ENCODE results near the gene TAF1C.

The TAF1C gene

GRCh38 chr16:84212154-84212553 lies 25.3 kb upstream of the TAF1C start:
- WGBS (ENCODE audit: extremely low coverage, insufficient coverage, insufficient read length): no CpG with 5 or more reads among the region's 4 CpGs
- Histone ChIP-seq H2BK120ac (ENCODE audit: insufficient read depth, low read length, poor library complexity) (no peak overlapping the region), H3K14ac (ENCODE audit: low read length) (no peak overlapping the region)

GRCh38 chr16:84209989-84210388 lies 23.1 kb upstream of the TAF1C start:
- H2BK120ac ChIP-seq (ENCODE audit: insufficient read depth, low read length, poor library complexity): no peak overlapping the region
- no peak overlapping the region for H3K9ac ChIP-seq (ENCODE audit: low read length)
- H3K36me3 ChIP-seq (ENCODE audit: control insufficient read depth in 1 of 2, insufficient read depth in 2 of 2, low read length in 2 of 2): no peaks in the 10 kb centered on the region
- no peak overlapping the region for H3K23ac ChIP-seq (ENCODE audit: low read length)
- no peaks in the 10 kb centered on the region for H3K79me1 ChIP-seq (ENCODE audit: low read length)
- H4K8ac ChIP-seq (ENCODE audit: low read depth, low read length): no peak overlapping the region
- no peak overlapping the region for H3K18ac ChIP-seq (ENCODE audit: low read length)
- peaks cover 2% of the 10 kb centered on the region for H3K9me3 ChIP-seq (ENCODE audit: insufficient read depth, low read depth, low read length)
- no peak overlapping the region for H3K14ac ChIP-seq (ENCODE audit: low read length)
- H2BK5ac ChIP-seq (ENCODE audit: low read depth, low read length, poor library complexity): no peak overlapping the region
- H3K4ac ChIP-seq (ENCODE audit: low read depth, low read length): no peak overlapping the region
- no peak overlapping the region for H4K12ac ChIP-seq (ENCODE audit: low read depth, low read length)
- no peak overlapping the region for H2AFZ ChIP-seq (ENCODE audit: insufficient read depth, low read length, poor library complexity)
- H3K4me1 ChIP-seq (ENCODE audit: control insufficient read depth in 1 of 2, insufficient read depth in 2 of 2, low read length in 2 of 2): no peaks in the 10 kb centered on the region
- H2BK12ac ChIP-seq (ENCODE audit: low read length): no peak overlapping the region
- no peak overlapping the region for H3K27ac ChIP-seq (ENCODE audit: low read depth, low read length)
- no peak for DNase-seq
- no peak overlapping the region for H3K4me3 ChIP-seq (ENCODE audit: low read depth, low read length)
- no peak overlapping the region for H2AK5ac ChIP-seq (ENCODE audit: low read length)
- H3K79me2 ChIP-seq (ENCODE audit: control insufficient read depth, insufficient read depth, low read length, poor library complexity): no peaks in the 10 kb centered on the region
- WGBS (ENCODE audit: extremely low coverage, insufficient coverage, insufficient read length): no CpG with 5 or more reads among the region's 2 CpGs
- no peak overlapping the region for H4K91ac ChIP-seq (ENCODE audit: low read depth, low read length)
- no peaks in the 10 kb centered on the region for H3K27me3 ChIP-seq (ENCODE audit: insufficient read depth, low read length)
- H3K4me2 ChIP-seq (ENCODE audit: low read length): no peak overlapping the region

More at GRCh38 chr16:84212154-84212553, 25.3 kb upstream of the TAF1C start:
- Histone ChIP-seq H2AFZ (ENCODE audit: insufficient read depth, low read length, poor library complexity) (no peak overlapping the region), H3K4ac (ENCODE audit: low read depth, low read length) (no peak overlapping the region), H4K8ac (ENCODE audit: low read depth, low read length) (no peak overlapping the region), H2BK12ac (ENCODE audit: low read length) (no peak overlapping the region), H3K36me3 (ENCODE audit: control insufficient read depth in 1 of 2, insufficient read depth in 2 of 2, low read length in 2 of 2) (no peaks in the 10 kb centered on the region), H4K91ac (ENCODE audit: low read depth, low read length) (no peak overlapping the region), H2AK5ac (ENCODE audit: low read length) (no peak overlapping the region), H4K12ac (ENCODE audit: low read depth, low read length) (no peak overlapping the region), H3K27me3 (ENCODE audit: insufficient read depth, low read length) (no peaks in the 10 kb centered on the region), H3K9ac (ENCODE audit: low read length) (no peak overlapping the region), H3K23ac (ENCODE audit: low read length) (no peak overlapping the region), H3K79me1 (ENCODE audit: low read length) (no peaks in the 10 kb centered on the region), H3K4me2 (ENCODE audit: low read length) (no peak overlapping the region), H3K4me1 (ENCODE audit: control insufficient read depth in 1 of 2, insufficient read depth in 2 of 2, low read length in 2 of 2) (no peaks in the 10 kb centered on the region), H2BK5ac (ENCODE audit: low read depth, low read length, poor library complexity) (no peak overlapping the region), H3K4me3 (ENCODE audit: low read depth, low read length) (no peak overlapping the region), H3K27ac (ENCODE audit: low read depth, low read length) (no peak overlapping the region), H3K9me3 (ENCODE audit: insufficient read depth, low read depth, low read length) (peaks cover 2% of the 10 kb centered on the region), H3K18ac (ENCODE audit: low read length) (no peak overlapping the region), H3K79me2 (ENCODE audit: control insufficient read depth, insufficient read depth, low read length, poor library complexity) (no peaks in the 10 kb centered on the region)
- no peak for DNase-seq

GRCh38 chr16:84207879-84208278 lies 21.0 kb upstream of the TAF1C start:
- no peak overlapping the region for H3K14ac ChIP-seq (ENCODE audit: low read length)
- no peak overlapping the region for H3K27ac ChIP-seq (ENCODE audit: low read depth, low read length)
- no peak overlapping the region for H2AK5ac ChIP-seq (ENCODE audit: low read length)
- no peak overlapping the region for H2BK5ac ChIP-seq (ENCODE audit: low read depth, low read length, poor library complexity)
- H2BK12ac ChIP-seq (ENCODE audit: low read length): no peak overlapping the region
- H3K27me3 ChIP-seq (ENCODE audit: insufficient read depth, low read length): no peaks in the 10 kb centered on the region
- no peaks in the 10 kb centered on the region for H3K79me1 ChIP-seq (ENCODE audit: low read length)
- H3K23ac ChIP-seq (ENCODE audit: low read length): no peak overlapping the region
- no peak overlapping the region for H3K9ac ChIP-seq (ENCODE audit: low read length)
- WGBS (ENCODE audit: extremely low coverage, insufficient coverage, insufficient read length): no CpG with 5 or more reads among the region's 8 CpGs
- no peak overlapping the region for H2BK120ac ChIP-seq (ENCODE audit: insufficient read depth, low read length, poor library complexity)
- no peak overlapping the region for H3K18ac ChIP-seq (ENCODE audit: low read length)
- DNase-seq: no peak
- H3K79me2 ChIP-seq (ENCODE audit: control insufficient read depth, insufficient read depth, low read length, poor library complexity): no peaks in the 10 kb centered on the region
- no peak overlapping the region for H2AFZ ChIP-seq (ENCODE audit: insufficient read depth, low read length, poor library complexity)
- no peak overlapping the region for H3K4me2 ChIP-seq (ENCODE audit: low read length)
- no peak overlapping the region for H4K91ac ChIP-seq (ENCODE audit: low read depth, low read length)
- no peaks in the 10 kb centered on the region for H3K36me3 ChIP-seq (ENCODE audit: control insufficient read depth in 1 of 2, insufficient read depth in 2 of 2, low read length in 2 of 2)
- H4K12ac ChIP-seq (ENCODE audit: low read depth, low read length): no peak overlapping the region
- no peaks in the 10 kb centered on the region for H3K4me1 ChIP-seq (ENCODE audit: control insufficient read depth in 1 of 2, insufficient read depth in 2 of 2, low read length in 2 of 2)
- no peak overlapping the region for H3K4ac ChIP-seq (ENCODE audit: low read depth, low read length)
- H3K4me3 ChIP-seq (ENCODE audit: low read depth, low read length): no peak overlapping the region
- peaks cover 2% of the 10 kb centered on the region for H3K9me3 ChIP-seq (ENCODE audit: insufficient read depth, low read depth, low read length)
- H4K8ac ChIP-seq (ENCODE audit: low read depth, low read length): no peak overlapping the region

GRCh38 chr16:84207251-84207650 lies 20.4 kb upstream of the TAF1C start:
- Histone ChIP-seq H2AK5ac (ENCODE audit: low read length) (no peak overlapping the region), H3K4ac (ENCODE audit: low read depth, low read length) (no peak overlapping the region), H3K18ac (ENCODE audit: low read length) (no peak overlapping the region), H2AFZ (ENCODE audit: insufficient read depth, low read length, poor library complexity) (no peak overlapping the region), H3K14ac (ENCODE audit: low read length) (no peak overlapping the region), H3K9me3 (ENCODE audit: insufficient read depth, low read depth, low read length) (peaks cover 2% of the 10 kb centered on the region), H4K91ac (ENCODE audit: low read depth, low read length) (no peak overlapping the region), H3K79me2 (ENCODE audit: control insufficient read depth, insufficient read depth, low read length, poor library complexity) (no peaks in the 10 kb centered on the region), H2BK12ac (ENCODE audit: low read length) (no peak overlapping the region), H4K12ac (ENCODE audit: low read depth, low read length) (no peak overlapping the region), H2BK120ac (ENCODE audit: insufficient read depth, low read length, poor library complexity) (no peak overlapping the region), H3K79me1 (ENCODE audit: low read length) (no peaks in the 10 kb centered on the region), H3K36me3 (ENCODE audit: control insufficient read depth in 1 of 2, insufficient read depth in 2 of 2, low read length in 2 of 2) (no peaks in the 10 kb centered on the region), H3K4me1 (ENCODE audit: control insufficient read depth in 1 of 2, insufficient read depth in 2 of 2, low read length in 2 of 2) (no peaks in the 10 kb centered on the region), H3K4me2 (ENCODE audit: low read length) (no peak overlapping the region), H3K27ac (ENCODE audit: low read depth, low read length) (no peak overlapping the region), H4K8ac (ENCODE audit: low read depth, low read length) (no peak overlapping the region), H3K4me3 (ENCODE audit: low read depth, low read length) (no peak overlapping the region), H3K27me3 (ENCODE audit: insufficient read depth, low read length) (no peaks in the 10 kb centered on the region), H3K9ac (ENCODE audit: low read length) (no peak overlapping the region), H3K23ac (ENCODE audit: low read length) (no peak overlapping the region), H2BK5ac (ENCODE audit: low read depth, low read length, poor library complexity) (no peak overlapping the region)
- no peak for DNase-seq
- no CpG with 5 or more reads among the region's 6 CpGs for WGBS (ENCODE audit: extremely low coverage, insufficient coverage, insufficient read length)

All from trophoblast cell (in vitro differentiated cells and primary cell).